ENCODE data around the gene ADAR.
A peak's percentile ranks its signal among the peaks of the same experiment; 100 is the strongest.

Gene ADAR

GRCh38 chr1:154627257-154628120, 19.5 kb upstream of the ADAR start:
- Histone ChIP-seq H3K27ac (ENCODE audit: low read length) (peak overlapping the region; percentile 99), H3K9ac (ENCODE audit: low read length) (peak overlapping the region; percentile 92), H3K4me3 (ENCODE audit: low read length) (peak overlapping the region; percentile 94), H3K9me3 (ENCODE audit: control insufficient read depth, low read depth, low read length) (no peaks in the 10 kb centered on the region), H3K36me3 (ENCODE audit: control insufficient read depth, low read depth, low read length) (no peaks in the 10 kb centered on the region), H3K4me1 (ENCODE audit: control insufficient read depth, low read depth, low read length) (no peaks in the 10 kb centered on the region), H3K27me3 (ENCODE audit: control insufficient read depth, insufficient read depth, low read length) (no peaks in the 10 kb centered on the region)

- no peaks in the 10 kb centered on the region for H3K27me3 ChIP-seq (ENCODE audit: control insufficient read depth, insufficient read depth, low read length)
- H3K4me3 ChIP-seq (ENCODE audit: low read length) = peak overlapping the region; percentile 94
- H3K27ac ChIP-seq (ENCODE audit: low read length) = peak overlapping the region; percentile 65
- H3K9ac ChIP-seq (ENCODE audit: low read length) = peak overlapping the region; percentile 92
- H3K9me3 ChIP-seq (ENCODE audit: control insufficient read depth, low read depth, low read length) = no peaks in the 10 kb centered on the region
- H3K4me1 ChIP-seq (ENCODE audit: control insufficient read depth, low read depth, low read length) = no peaks in the 10 kb centered on the region
- no peaks in the 10 kb centered on the region for H3K36me3 ChIP-seq (ENCODE audit: control insufficient read depth, low read depth, low read length)
These were observed 18.7 kb upstream of the ADAR start for GRCh38 chr1:154626456-154627256.

DNA sequence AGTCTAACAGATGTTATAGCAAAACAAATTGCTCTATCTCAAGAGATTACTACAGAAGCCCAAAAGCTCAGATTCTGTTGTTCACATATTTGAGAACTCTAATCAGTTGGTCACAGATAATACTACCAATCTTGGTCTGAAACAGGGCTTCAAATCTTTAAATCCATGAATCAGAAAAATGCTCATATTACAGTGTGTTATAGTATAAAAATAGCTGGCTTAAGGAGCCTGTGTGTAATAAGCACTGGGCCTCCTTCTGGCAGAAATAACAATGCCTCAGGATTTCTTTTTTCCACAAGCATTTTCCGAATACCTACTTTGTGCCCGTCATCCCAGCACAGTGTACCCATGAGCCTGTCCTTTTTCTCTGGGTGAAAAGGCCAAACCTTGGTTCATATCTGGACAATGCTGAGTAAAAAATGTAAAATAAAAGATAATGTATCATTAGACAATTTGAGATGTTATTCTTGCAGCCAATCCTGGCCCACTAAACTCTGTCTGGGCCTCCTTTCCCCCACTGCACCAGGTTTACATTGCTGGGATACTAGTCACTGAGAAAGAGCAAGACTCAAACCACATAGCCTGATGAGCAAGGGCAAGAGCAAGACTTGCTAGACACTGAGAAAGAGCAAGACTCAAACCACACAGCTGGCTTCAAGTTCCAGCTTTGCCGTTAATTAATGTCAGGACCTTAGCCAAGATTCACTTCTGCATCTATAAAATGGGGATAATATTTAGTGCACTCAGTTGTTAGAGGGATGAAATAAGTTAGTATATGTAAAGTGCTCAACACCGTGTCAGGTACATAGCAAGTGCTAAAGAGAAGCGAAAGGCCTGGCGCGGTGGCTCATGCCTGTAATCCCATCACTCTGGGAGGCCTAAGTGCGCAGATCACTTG, 17.0 kb upstream of the ADAR start:
- no peaks in the 10 kb centered on the region for H3K36me3 ChIP-seq (ENCODE audit: control insufficient read depth, low read depth, low read length)
- no peak overlapping the region for H3K27ac ChIP-seq (ENCODE audit: low read length)
- no peak overlapping the region for H3K9ac ChIP-seq (ENCODE audit: low read length)
- H3K4me1 ChIP-seq (ENCODE audit: control insufficient read depth, low read depth, low read length) = no peaks in the 10 kb centered on the region
- no peaks in the 10 kb centered on the region for H3K27me3 ChIP-seq (ENCODE audit: control insufficient read depth, insufficient read depth, low read length)
- no peak overlapping the region for H3K4me3 ChIP-seq (ENCODE audit: low read length)
- no peaks in the 10 kb centered on the region for H3K9me3 ChIP-seq (ENCODE audit: control insufficient read depth, low read depth, low read length)

DNA sequence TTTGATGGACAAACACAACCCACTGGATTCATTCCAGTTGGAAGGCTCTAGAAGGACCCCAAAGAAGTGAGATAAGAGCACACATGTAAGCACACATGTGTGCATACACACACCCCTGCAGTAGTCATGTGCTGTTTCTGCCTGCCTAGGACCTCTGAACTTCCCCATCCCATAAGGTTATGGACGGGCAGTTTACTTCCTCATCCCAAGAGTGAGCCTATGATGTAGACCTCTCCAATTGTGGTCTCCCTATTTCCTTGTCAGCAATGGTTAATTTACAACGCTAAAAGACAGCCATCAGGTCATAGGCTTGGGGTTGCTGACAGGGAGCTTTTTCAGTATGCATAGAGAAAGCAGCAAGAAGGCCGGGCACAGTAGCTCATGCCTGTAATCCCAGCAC, 15.4 kb upstream of the ADAR start:
- Histone ChIP-seq H3K27ac (ENCODE audit: low read length) (no peak overlapping the region), H3K9me3 (ENCODE audit: control insufficient read depth, low read depth, low read length) (no peaks in the 10 kb centered on the region), H3K27me3 (ENCODE audit: control insufficient read depth, insufficient read depth, low read length) (no peaks in the 10 kb centered on the region), H3K4me3 (ENCODE audit: low read length) (no peak overlapping the region), H3K36me3 (ENCODE audit: control insufficient read depth, low read depth, low read length) (no peaks in the 10 kb centered on the region), H3K9ac (ENCODE audit: low read length) (no peak overlapping the region), H3K4me1 (ENCODE audit: control insufficient read depth, low read depth, low read length) (no peaks in the 10 kb centered on the region)

- H3K4me3 ChIP-seq (ENCODE audit: low read length) = no peak overlapping the region
- no peaks in the 10 kb centered on the region for H3K9me3 ChIP-seq (ENCODE audit: control insufficient read depth, low read depth, low read length)
- no peak overlapping the region for H3K27ac ChIP-seq (ENCODE audit: low read length)
- H3K36me3 ChIP-seq (ENCODE audit: control insufficient read depth, low read depth, low read length) = no peaks in the 10 kb centered on the region
- H3K4me1 ChIP-seq (ENCODE audit: control insufficient read depth, low read depth, low read length) = no peaks in the 10 kb centered on the region
- H3K9ac ChIP-seq (ENCODE audit: low read length) = no peak overlapping the region
- H3K27me3 ChIP-seq (ENCODE audit: control insufficient read depth, insufficient read depth, low read length) = no peaks in the 10 kb centered on the region
These were observed 14.6 kb upstream of the ADAR start for GRCh38 chr1:154622503-154623039.

GRCh38 chr1:154621875-154622274, 13.9 kb upstream of the ADAR start:
- H3K4me1 ChIP-seq (ENCODE audit: control insufficient read depth, low read depth, low read length) = peaks cover 6% of the 10 kb centered on the region
- H3K36me3 ChIP-seq (ENCODE audit: control insufficient read depth, low read depth, low read length) = no peaks in the 10 kb centered on the region
- H3K27ac ChIP-seq (ENCODE audit: low read length) = no peak overlapping the region
- H3K9me3 ChIP-seq (ENCODE audit: control insufficient read depth, low read depth, low read length) = no peaks in the 10 kb centered on the region
- no peak overlapping the region for H3K9ac ChIP-seq (ENCODE audit: low read length)
- H3K27me3 ChIP-seq (ENCODE audit: control insufficient read depth, insufficient read depth, low read length) = no peaks in the 10 kb centered on the region
- H3K4me3 ChIP-seq (ENCODE audit: low read length) = no peak overlapping the region

DNA sequence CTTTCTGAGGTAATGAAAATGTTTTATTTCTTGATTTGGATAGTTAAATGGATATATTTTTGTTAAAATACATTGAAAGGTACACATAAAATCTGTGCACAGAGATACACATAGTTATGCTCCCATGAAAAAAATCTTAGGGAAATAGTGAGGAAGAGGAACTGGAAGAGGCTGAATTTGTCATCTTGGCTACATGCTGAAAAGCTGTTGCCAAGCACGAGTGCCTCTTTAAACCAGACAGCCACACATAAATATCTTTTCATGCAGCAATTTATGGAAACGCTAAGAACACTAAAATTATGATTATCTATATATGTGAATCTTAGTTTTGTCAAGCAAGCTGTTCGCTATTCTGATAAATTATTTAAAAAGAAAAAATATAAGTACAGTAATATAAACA, 12.8 kb upstream of the ADAR start:
- Histone ChIP-seq H3K9ac (ENCODE audit: low read length) (no peak overlapping the region), H3K27ac (ENCODE audit: low read length) (no peak overlapping the region), H3K36me3 (ENCODE audit: control insufficient read depth, low read depth, low read length) (no peaks in the 10 kb centered on the region), H3K4me3 (ENCODE audit: low read length) (no peak overlapping the region), H3K4me1 (ENCODE audit: control insufficient read depth, low read depth, low read length) (peaks cover 8% of the 10 kb centered on the region), H3K9me3 (ENCODE audit: control insufficient read depth, low read depth, low read length) (no peaks in the 10 kb centered on the region), H3K27me3 (ENCODE audit: control insufficient read depth, insufficient read depth, low read length) (no peaks in the 10 kb centered on the region)

GRCh38 chr1:154619181-154619948, 11.4 kb upstream of the ADAR start:
- Histone ChIP-seq H3K27ac (ENCODE audit: low read length) (no peak overlapping the region), H3K36me3 (ENCODE audit: control insufficient read depth, low read depth, low read length) (no peaks in the 10 kb centered on the region)

DNA sequence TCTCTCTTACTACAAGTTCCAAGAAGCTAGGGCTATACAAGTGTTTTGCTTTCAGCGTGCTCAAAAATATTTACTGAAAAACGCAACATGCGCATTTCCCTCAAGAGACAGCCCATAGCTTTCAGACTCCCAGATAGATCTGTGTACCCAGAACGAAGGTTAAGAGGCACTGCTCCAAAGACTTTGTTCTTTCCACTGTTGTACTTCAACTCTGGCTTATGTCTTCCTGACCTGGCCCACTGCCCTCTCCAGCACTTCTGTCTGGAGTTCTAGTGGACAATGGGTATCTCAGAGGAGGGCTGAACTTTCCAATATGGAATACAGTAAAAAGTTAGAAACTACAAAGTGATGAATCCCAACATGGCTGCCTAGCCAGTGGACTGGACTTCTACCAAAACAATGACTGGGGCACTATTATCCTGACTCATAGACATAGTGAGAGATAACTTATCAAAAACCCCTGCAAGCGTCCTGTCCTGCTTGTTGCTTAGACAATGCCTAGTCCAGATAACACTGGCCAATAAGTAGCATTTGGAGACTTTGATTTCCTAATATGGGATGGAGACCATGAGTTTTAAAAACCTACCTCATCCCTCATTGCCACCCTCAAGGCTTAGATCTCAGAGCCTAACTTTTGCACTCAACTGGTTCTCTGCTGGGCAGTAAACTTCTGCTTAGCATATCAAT, 8.8 kb upstream of the ADAR start:
- Histone ChIP-seq H3K9me3 (ENCODE audit: control insufficient read depth, low read depth, low read length) (no peaks in the 10 kb centered on the region), H3K4me3 (ENCODE audit: low read length) (no peak overlapping the region), H3K9ac (ENCODE audit: low read length) (no peak overlapping the region), H3K36me3 (ENCODE audit: control insufficient read depth, low read depth, low read length) (no peaks in the 10 kb centered on the region), H3K27me3 (ENCODE audit: control insufficient read depth, insufficient read depth, low read length) (no peaks in the 10 kb centered on the region), H3K27ac (ENCODE audit: low read length) (no peak overlapping the region), H3K4me1 (ENCODE audit: control insufficient read depth, low read depth, low read length) (peaks cover 18% of the 10 kb centered on the region)

More at GRCh38 chr1:154619181-154619948, 11.4 kb upstream of the ADAR start:
- no peak overlapping the region for H3K4me3 ChIP-seq (ENCODE audit: low read length)
- H3K4me1 ChIP-seq (ENCODE audit: control insufficient read depth, low read depth, low read length) = peaks cover 12% of the 10 kb centered on the region
- no peaks in the 10 kb centered on the region for H3K27me3 ChIP-seq (ENCODE audit: control insufficient read depth, insufficient read depth, low read length)
- no peak overlapping the region for H3K9ac ChIP-seq (ENCODE audit: low read length)
- H3K9me3 ChIP-seq (ENCODE audit: control insufficient read depth, low read depth, low read length) = no peaks in the 10 kb centered on the region

GRCh38 chr1:154615411-154615810, 7.4 kb upstream of the ADAR start:
- Histone ChIP-seq H3K9ac (ENCODE audit: low read length) (no peak overlapping the region), H3K4me1 (ENCODE audit: control insufficient read depth, low read depth, low read length) (peaks cover 31% of the 10 kb centered on the region), H3K27ac (ENCODE audit: low read length) (no peak overlapping the region), H3K27me3 (ENCODE audit: control insufficient read depth, insufficient read depth, low read length) (no peaks in the 10 kb centered on the region), H3K4me3 (ENCODE audit: low read length) (no peak overlapping the region), H3K9me3 (ENCODE audit: control insufficient read depth, low read depth, low read length) (no peaks in the 10 kb centered on the region), H3K36me3 (ENCODE audit: control insufficient read depth, low read depth, low read length) (no peaks in the 10 kb centered on the region)
